Measurements from ENCODE around the gene MUTYH.
A peak's percentile ranks its signal among the peaks of the same experiment; 100 is the strongest.

Gene MUTYH

DNA sequence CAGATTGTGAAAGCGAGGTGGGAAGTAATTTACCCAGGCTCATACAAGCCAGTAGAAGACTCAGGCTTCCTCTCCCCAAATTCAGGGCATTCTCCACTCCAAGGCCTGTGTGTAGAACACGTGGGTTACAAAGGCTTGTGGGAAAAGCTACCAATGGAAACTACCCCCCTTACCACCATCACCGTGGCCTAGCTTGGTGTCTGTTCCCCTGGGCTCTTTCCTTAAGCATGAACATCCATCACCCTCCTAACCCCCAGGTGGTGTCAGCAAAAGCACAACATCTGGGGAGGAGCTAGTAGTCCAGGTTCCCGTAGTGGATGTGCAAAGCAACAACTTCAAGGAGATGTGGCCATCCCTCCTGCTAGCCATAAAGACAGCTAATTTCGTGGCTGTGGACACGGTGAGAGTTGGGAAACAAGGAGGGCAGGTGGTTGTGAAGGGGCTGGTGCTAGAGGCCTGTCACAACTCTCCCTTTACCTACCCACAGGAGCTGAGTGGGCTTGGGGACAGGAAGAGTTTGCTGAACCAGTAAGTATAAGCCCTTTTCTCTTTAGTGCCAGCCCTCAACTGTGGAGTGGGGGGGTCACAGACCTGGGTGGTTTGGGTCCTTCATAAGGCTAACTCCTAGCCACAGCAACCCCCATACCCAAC, 701 bp upstream of the MUTYH start:
- peaks cover 43% of the 10 kb centered on the region for H3K4me1 Mint-ChIP-seq (ENCODE audit: low read depth)
- peak overlapping the region; percentile 95 for H3K27ac Mint-ChIP-seq
- H3K27me3 Mint-ChIP-seq, result no peaks in the 10 kb centered on the region
- H3K4me3 Mint-ChIP-seq, result peak overlapping the region; percentile 89
- H3K9me3 Mint-ChIP-seq, result no peaks in the 10 kb centered on the region
- peaks cover 71% of the 10 kb centered on the region for H3K36me3 Mint-ChIP-seq (ENCODE audit: low read depth)
- intact Hi-C loops (cut with micrococcal nuclease), result loop anchor here (1.0 to 5.0 kb wide), 2 partner anchors 38 to 161 kb away; partner anchors contain the start of genes CCDC163 and MMACHC

- intact Hi-C loops (cut with micrococcal nuclease), result loop anchor here (2.0 kb wide), 1 partner anchor 325 kb away; the partner anchor contains the start of gene UROD
- H3K27ac Mint-ChIP-seq, result no peak overlapping the region
- no peaks in the 10 kb centered on the region for H3K27me3 Mint-ChIP-seq
- H3K9me3 Mint-ChIP-seq, result no peaks in the 10 kb centered on the region
- H3K4me3 Mint-ChIP-seq, result no peak overlapping the region
- H3K4me1 Mint-ChIP-seq (ENCODE audit: low read depth), result peaks cover 53% of the 10 kb centered on the region
- H3K36me3 Mint-ChIP-seq (ENCODE audit: low read depth), result peaks cover 49% of the 10 kb centered on the region
Measured at GRCh38 chr1:45337630-45338325, 2.5 kb downstream of the MUTYH start.

- H3K4me3 Mint-ChIP-seq, result no peak overlapping the region
- H3K27me3 Mint-ChIP-seq, result no peaks in the 10 kb centered on the region
- peaks cover 51% of the 10 kb centered on the region for H3K36me3 Mint-ChIP-seq (ENCODE audit: low read depth)
- no peaks in the 10 kb centered on the region for H3K9me3 Mint-ChIP-seq
- peaks cover 38% of the 10 kb centered on the region for H3K4me1 Mint-ChIP-seq (ENCODE audit: low read depth)
- H3K27ac Mint-ChIP-seq, result peak overlapping the region; percentile 19
- intact Hi-C loops (cut with micrococcal nuclease), result no loop called here
Measured at GRCh38 chr1:45335855-45336324, 4.3 kb downstream of the MUTYH start.

- Mint-ChIP-seq H3K4me3 (no peak overlapping the region), H3K27me3 (no peaks in the 10 kb centered on the region), H3K27ac (no peak overlapping the region), H3K36me3 (ENCODE audit: low read depth) (peaks cover 53% of the 10 kb centered on the region), H3K4me1 (ENCODE audit: low read depth) (peaks cover 31% of the 10 kb centered on the region), H3K9me3 (no peaks in the 10 kb centered on the region)
- intact Hi-C loops (cut with micrococcal nuclease), result no loop called here
Measured at GRCh38 chr1:45334308-45335245, 5.7 kb downstream of the MUTYH start.

DNA sequence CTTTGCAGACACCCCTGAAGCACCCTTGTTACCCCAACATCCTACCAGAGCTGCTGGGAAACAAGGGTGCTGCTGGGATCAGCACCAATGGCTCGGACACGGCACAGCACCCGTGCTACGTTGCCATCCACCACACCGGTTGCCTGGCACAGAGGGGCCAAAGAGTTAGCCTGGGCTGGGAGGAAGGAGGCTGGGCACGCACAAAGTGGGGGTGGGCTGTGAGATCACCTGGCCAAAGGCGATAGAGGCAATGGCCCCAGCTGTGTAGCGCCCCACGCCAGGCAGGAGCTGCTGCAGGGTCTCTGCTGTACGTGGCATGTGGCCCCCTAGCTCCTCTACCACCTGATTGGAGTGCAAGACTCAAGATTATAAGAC, 7.9 kb downstream of the MUTYH start:
- Mint-ChIP-seq H3K4me1 (ENCODE audit: low read depth) (peaks cover 23% of the 10 kb centered on the region), H3K4me3 (no peak overlapping the region), H3K27me3 (peaks cover 9% of the 10 kb centered on the region), H3K27ac (no peak overlapping the region), H3K36me3 (ENCODE audit: low read depth) (peaks cover 51% of the 10 kb centered on the region), H3K9me3 (no peaks in the 10 kb centered on the region)
- intact Hi-C loops (cut with micrococcal nuclease), result no loop called here

DNA sequence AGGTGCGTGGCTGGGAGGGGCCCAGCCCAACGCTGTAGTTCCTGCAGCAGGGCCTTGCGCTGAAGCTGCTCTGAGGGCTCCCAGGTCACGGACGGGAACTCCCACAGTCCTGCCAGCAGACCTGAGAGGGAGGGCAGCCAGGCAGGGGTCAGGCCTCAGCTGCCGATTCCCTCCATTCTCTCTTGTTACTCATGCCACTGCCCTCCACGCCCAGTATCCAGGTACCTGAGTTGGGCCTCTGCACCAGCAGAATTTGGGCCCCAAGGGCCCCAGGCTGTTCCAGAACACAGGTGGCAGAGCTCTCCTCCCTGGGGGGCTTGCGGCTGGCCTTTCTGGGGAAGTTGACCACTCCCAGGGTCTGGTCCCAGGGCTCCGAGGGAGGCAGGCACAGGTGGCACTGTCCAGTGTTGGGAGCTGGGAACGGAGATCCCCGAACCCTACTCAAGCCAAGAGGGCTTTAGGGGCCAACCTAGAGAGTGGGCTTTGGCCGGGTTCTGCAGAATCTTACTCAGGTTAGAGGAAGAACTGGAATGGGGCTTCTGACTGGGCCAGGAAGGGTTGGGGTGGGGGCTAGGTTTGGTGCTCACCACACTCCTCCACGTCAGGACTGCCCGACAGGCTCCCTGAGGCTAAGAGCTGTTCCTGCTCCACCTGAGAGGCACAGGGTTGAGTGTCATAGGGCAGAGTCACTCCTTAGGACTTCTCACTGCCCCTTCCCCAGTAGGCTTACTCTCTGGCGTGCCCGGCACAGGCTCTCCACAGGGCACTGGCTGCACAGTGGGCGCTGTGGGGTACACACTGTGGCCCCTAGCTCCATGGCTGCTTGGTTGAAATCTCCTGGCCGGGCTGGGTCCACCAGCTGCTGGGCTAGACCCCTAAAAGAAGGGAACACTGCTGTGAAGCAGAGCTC, 8.5 kb downstream of the MUTYH start:
- no peaks in the 10 kb centered on the region for H3K9me3 Mint-ChIP-seq
- peaks cover 51% of the 10 kb centered on the region for H3K36me3 Mint-ChIP-seq (ENCODE audit: low read depth)
- no peak overlapping the region for H3K4me3 Mint-ChIP-seq
- intact Hi-C loops (cut with micrococcal nuclease), result no loop called here
- H3K4me1 Mint-ChIP-seq (ENCODE audit: low read depth), result peaks cover 20% of the 10 kb centered on the region
- no peak overlapping the region for H3K27ac Mint-ChIP-seq
- H3K27me3 Mint-ChIP-seq, result peaks cover 15% of the 10 kb centered on the region

GRCh38 chr1:45329445-45329844, 10.8 kb downstream of the MUTYH start:
- Mint-ChIP-seq H3K27me3 (peaks cover 18% of the 10 kb centered on the region), H3K4me1 (ENCODE audit: low read depth) (peaks cover 15% of the 10 kb centered on the region), H3K36me3 (ENCODE audit: low read depth) (peaks cover 51% of the 10 kb centered on the region), H3K4me3 (no peak overlapping the region), H3K27ac (no peak overlapping the region), H3K9me3 (no peaks in the 10 kb centered on the region)
- intact Hi-C loops (cut with micrococcal nuclease), result no loop called here

DNA sequence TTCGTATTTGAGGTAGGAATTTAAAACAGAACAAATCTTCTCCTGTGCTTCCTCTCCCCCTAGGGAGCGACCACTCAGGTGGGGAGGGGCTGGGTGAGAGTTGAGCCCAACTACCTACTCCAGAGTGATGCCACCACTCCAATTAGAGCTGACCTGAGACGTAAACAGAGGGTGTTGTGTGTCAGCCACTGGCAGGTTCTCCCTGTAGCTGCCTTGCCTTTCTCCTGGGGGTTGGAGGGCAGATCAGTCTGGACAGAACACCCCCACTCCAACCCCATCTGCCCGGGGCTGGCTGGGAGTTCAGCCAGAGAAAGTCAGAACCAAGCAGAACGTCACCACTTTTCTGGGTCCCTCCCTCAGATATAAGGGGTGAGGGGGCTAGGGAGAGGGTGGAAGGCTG, 11.6 kb downstream of the MUTYH start:
- Mint-ChIP-seq H3K36me3 (ENCODE audit: low read depth) (peaks cover 51% of the 10 kb centered on the region), H3K4me3 (no peak overlapping the region), H3K9me3 (no peaks in the 10 kb centered on the region), H3K4me1 (ENCODE audit: low read depth) (peaks cover 10% of the 10 kb centered on the region), H3K27me3 (peaks cover 18% of the 10 kb centered on the region), H3K27ac (no peak overlapping the region)
- intact Hi-C loops (cut with micrococcal nuclease), result no loop called here

DNA sequence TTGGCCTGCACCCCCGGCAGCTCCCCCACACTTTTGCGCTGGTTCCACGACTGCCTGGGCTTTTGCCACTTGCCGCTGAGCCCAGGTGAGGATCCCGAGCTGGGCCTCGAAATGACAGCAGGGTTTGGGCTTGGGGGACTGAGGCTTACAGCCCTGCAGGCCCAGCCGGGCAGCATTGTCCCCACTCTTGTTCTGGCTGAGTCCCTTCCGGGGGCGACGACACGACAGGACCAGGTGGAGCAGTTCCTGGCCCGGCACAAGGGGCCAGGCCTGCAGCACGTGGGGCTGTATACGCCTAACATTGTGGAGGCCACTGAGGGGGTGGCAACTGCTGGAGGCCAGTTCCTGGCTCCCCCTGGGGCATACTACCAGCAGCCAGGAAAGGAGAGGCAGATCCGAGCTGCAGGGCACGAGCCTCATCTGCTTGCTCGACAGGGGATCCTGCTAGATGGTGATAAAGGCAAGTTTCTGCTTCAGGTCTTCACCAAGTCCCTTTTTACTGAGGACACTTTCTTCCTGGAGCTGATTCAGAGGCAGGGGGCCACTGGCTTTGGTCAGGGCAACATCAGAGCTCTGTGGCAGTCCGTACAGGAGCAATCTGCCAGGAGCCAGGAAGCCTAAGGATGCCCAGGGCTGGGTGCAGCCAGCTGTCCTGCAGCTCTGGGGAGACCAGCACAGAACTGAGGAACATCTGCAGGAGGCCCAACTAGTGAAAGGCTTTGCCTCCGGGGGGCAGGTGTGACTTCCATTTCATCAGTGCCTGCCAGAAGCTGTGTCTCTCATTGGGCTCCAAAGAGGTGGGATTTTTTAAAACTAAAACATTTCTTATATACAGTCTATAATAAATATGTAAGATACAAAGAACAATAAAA, 12.4 kb downstream of the MUTYH start:
- H3K27ac Mint-ChIP-seq, result no peak overlapping the region
- intact Hi-C loops (cut with micrococcal nuclease), result no loop called here
- no peaks in the 10 kb centered on the region for H3K9me3 Mint-ChIP-seq
- H3K4me3 Mint-ChIP-seq, result no peak overlapping the region
- H3K36me3 Mint-ChIP-seq (ENCODE audit: low read depth), result peaks cover 43% of the 10 kb centered on the region
- peaks cover 10% of the 10 kb centered on the region for H3K4me1 Mint-ChIP-seq (ENCODE audit: low read depth)
- peaks cover 18% of the 10 kb centered on the region for H3K27me3 Mint-ChIP-seq

DNA sequence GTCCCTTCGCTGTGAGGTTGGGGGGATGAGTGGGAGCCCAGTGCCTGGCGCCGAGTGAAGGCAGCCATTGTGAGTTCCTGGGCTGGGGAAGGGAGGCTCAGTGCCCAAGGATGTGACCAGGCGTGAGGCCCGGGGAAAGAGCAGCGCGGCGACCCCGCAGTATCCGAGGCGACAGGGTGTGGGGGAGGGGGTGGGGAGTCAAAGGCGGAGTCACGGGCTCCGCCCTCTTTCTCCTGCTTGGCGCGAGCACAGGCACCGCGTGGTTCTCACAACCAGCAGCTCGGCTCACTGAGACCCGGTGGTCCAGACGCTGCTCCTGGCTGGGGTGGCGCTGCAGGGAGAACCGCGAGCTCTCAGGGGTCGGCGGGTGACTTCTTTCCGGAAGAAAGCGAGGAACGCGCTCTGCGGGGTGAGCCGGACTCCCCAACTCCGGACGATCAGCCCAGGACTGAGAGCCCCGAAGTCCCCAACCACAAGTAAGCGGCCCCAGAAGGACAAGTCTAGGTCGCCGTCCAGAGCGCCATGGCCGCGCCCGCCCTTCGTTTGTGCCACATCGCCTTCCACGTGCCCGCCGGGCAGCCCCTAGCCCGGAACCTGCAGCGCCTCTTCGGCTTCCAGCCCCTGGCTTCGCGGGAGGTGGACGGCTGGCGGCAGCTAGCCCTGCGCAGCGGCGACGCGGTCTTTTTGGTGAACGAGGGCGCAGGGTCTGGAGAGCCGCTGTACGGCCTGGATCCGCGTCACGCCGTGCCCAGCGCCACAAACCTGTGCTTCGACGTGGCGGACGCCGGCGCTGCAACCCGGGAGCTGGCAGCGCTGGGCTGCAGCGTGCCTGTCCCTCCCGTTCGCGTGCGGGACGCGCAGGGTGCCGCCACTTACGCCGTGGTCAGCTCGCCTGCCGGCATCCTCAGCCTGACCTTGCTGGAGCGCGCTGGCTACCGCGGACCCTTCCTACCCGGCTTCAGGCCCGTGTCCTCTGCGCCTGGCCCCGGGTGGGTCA, 13.3 kb downstream of the MUTYH start, which contains the start of gene HPDL:
Gene HPDL, plus strand, starts transcription at position 269 of the 997 bp plus-strand sequence. Its CDS starts 254 bp downstream, at position 523.
- peaks cover 10% of the 10 kb centered on the region for H3K4me1 Mint-ChIP-seq (ENCODE audit: low read depth)
- intact Hi-C loops (cut with micrococcal nuclease), result no loop called here
- peaks cover 18% of the 10 kb centered on the region for H3K27me3 Mint-ChIP-seq
- no peaks in the 10 kb centered on the region for H3K9me3 Mint-ChIP-seq
- peaks cover 34% of the 10 kb centered on the region for H3K36me3 Mint-ChIP-seq (ENCODE audit: low read depth)
- H3K4me3 Mint-ChIP-seq, result peak within 1 kb of the TSS; percentile 73
- no peak within 1 kb of the TSS for H3K27ac Mint-ChIP-seq

DNA sequence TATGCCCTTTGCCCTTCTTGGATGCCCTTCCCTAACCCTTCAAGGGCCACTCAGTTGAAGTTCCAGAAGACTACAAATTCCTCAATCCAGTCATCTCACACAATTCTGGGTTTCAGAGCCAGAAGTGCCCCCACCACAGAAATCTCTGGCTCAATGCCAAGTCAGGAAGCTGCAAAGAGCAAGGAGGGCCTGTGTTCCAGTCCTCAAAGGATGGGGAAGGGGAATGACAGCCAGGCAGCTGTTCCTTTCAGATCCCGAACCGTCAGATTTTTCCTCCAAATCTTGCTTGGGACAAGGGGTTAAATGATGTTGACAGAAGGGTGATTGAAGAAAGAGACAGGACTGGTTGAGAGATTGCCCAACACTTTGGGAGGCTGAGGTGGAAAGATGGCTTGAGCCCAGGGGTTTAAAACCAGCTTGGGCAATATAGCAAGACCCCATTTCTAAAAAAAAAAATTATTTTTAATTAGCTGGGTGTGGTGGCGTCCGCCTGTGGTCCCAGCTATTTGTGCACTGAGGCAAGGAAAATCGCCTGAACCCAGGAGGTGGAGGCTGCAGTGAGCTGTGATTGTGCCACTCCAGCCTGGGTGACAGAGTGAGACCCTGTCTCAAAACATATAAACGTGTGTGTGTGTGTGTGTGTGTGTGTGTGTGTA, 14.3 kb downstream of the MUTYH start:
- H3K4me1 Mint-ChIP-seq (ENCODE audit: low read depth), result peaks cover 10% of the 10 kb centered on the region
- peaks cover 25% of the 10 kb centered on the region for H3K36me3 Mint-ChIP-seq (ENCODE audit: low read depth)
- no peaks in the 10 kb centered on the region for H3K9me3 Mint-ChIP-seq
- intact Hi-C loops (cut with micrococcal nuclease), result no loop called here
- peak overlapping the region; percentile 73 for H3K4me3 Mint-ChIP-seq
- H3K27ac Mint-ChIP-seq, result no peak overlapping the region
- peaks cover 18% of the 10 kb centered on the region for H3K27me3 Mint-ChIP-seq

All from dendritic cell treated with granulocyte-macrophage colony-stimulating factor and Interleukin-4, amounts not matched to agents 40 ng/mL and 50 ng/mL, for 4 days (primary cell).